Fibroblast of lung (primary cell): ENCODE results near the gene VPS54.

Source experiments
- EZH2 ChIP-seq: IDR thresholded peaks from 2 replicates; pipeline ENCODE4 v1.5.1; 2012; ENCODE audit warnings: low read length, control low read depth, mild to moderate bottlenecking; ENCODE audit errors: missing control alignments
- TF ChIP-seq, protein P1 (sequence below), 2 donors: IDR thresholded peaks in 1 of 2; conservative IDR thresholded peaks in 1 of 2; 1 replicate in 1 of 2; 2 replicates in 1 of 2; pipeline ENCODE4 v1.5.1; 2011 to 2012; ENCODE audit warnings: low read length in 2 of 2, control low read depth in 1 of 2, inconsistent platforms in 1 of 2, low read depth in 1 of 2, mild to moderate bottlenecking in 1 of 2

DNA sequence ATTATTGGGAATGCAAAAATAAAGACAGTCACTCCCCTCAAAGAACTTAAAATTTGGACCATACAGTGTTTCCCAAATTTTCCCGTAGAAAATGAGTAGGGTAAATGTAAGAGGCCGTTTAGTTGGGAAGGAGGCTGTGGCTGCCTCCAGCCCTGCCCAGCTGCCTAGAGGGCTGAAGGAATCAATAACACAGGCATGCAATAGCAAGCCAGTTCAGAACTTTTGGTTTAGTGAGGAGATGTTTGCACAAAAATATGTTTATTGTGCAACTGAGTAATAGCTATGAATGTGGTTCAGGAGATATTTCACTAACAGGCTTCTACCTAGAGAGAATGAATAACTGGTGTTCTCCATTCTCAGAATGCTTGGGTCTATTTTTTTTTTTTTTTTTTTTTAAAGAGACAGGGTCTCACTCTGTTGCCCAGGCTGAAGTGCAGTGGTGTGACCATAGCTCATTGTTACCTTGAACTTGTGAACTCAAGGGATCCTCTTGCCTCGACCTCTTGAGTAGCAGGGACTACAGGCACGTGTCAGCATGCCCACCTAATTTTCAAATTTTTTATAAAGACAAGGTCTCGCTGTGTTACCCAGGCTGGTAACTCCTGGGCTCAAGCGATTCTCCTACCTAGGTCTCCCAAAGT is 153.9 kb downstream of the VPS54 start:
- TF ChIP-seq, protein P1, sequence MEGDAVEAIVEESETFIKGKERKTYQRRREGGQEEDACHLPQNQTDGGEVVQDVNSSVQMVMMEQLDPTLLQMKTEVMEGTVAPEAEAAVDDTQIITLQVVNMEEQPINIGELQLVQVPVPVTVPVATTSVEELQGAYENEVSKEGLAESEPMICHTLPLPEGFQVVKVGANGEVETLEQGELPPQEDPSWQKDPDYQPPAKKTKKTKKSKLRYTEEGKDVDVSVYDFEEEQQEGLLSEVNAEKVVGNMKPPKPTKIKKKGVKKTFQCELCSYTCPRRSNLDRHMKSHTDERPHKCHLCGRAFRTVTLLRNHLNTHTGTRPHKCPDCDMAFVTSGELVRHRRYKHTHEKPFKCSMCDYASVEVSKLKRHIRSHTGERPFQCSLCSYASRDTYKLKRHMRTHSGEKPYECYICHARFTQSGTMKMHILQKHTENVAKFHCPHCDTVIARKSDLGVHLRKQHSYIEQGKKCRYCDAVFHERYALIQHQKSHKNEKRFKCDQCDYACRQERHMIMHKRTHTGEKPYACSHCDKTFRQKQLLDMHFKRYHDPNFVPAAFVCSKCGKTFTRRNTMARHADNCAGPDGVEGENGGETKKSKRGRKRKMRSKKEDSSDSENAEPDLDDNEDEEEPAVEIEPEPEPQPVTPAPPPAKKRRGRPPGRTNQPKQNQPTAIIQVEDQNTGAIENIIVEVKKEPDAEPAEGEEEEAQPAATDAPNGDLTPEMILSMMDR (conservative IDR thresholded peaks at IDR 0.05 in 1 of 2, IDR thresholded peaks at IDR 0.05 in 1 of 2; ENCODE audit: low read depth in 1 of 2, low read length in 2 of 2): no peak
- TF ChIP-seq EZH2: no peak
